OCI-LY7 (cell line): ENCODE data around the gene DLGAP1.

ENCODE experiments used
- EZH2phosphoT487 ChIP-seq: fragments of 200-600 bp; sonication (generic); IDR thresholded peaks from 2 replicates; pipeline ENCODE4 v1.6.1; 2018; ENCODE audit warnings: low read depth, borderline replicate concordance, mild to moderate bottlenecking, mixed run types, antibody characterized with exemption, low read length, moderate library complexity, mixed read lengths
- TF ChIP-seq, protein P1 (sequence below): fragments of 200-600 bp; sonication (generic); conservative IDR thresholded peaks from 2 replicates; pipeline ENCODE4 v1.5.1; 2014; ENCODE audit warnings: mild to moderate bottlenecking, antibody characterized with exemption, low read length, moderate library complexity, mixed read lengths

DNA sequence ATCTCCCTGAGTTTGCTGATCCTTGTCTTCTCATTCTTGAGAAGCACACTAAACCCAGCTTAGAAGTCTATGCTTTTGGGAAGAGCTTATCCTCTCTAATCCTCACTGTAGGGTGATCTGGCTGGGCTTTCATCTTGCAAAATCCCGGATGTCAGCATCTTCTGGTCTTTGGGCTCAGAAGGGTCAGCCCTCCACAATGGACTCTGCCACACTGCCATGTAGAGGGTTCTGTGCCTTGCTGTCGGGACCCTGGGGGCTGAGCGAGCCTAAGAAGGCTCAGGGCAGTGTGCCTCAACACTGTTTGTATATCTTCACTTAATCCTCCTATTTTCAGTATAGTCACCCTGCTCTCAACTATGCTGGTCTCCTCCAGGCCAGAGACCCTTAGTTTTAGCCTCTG is 902.8 kb downstream of the DLGAP1 start:
- TF ChIP-seq, protein P1, sequence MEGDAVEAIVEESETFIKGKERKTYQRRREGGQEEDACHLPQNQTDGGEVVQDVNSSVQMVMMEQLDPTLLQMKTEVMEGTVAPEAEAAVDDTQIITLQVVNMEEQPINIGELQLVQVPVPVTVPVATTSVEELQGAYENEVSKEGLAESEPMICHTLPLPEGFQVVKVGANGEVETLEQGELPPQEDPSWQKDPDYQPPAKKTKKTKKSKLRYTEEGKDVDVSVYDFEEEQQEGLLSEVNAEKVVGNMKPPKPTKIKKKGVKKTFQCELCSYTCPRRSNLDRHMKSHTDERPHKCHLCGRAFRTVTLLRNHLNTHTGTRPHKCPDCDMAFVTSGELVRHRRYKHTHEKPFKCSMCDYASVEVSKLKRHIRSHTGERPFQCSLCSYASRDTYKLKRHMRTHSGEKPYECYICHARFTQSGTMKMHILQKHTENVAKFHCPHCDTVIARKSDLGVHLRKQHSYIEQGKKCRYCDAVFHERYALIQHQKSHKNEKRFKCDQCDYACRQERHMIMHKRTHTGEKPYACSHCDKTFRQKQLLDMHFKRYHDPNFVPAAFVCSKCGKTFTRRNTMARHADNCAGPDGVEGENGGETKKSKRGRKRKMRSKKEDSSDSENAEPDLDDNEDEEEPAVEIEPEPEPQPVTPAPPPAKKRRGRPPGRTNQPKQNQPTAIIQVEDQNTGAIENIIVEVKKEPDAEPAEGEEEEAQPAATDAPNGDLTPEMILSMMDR = no peak
- TF ChIP-seq EZH2phosphoT487 = no peak
